AG08395 (cell line): Measurements from ENCODE around the gene NPAS3.
A peak's percentile ranks its signal among the peaks of the same experiment; 100 is the strongest.

Source experiments
- DNase-seq: peaks from one replicate; pipeline ENCODE4 v3.0.0; 2012; ENCODE audit warnings: mixed read lengths, low spot score

NPAS3 gene

DNA sequence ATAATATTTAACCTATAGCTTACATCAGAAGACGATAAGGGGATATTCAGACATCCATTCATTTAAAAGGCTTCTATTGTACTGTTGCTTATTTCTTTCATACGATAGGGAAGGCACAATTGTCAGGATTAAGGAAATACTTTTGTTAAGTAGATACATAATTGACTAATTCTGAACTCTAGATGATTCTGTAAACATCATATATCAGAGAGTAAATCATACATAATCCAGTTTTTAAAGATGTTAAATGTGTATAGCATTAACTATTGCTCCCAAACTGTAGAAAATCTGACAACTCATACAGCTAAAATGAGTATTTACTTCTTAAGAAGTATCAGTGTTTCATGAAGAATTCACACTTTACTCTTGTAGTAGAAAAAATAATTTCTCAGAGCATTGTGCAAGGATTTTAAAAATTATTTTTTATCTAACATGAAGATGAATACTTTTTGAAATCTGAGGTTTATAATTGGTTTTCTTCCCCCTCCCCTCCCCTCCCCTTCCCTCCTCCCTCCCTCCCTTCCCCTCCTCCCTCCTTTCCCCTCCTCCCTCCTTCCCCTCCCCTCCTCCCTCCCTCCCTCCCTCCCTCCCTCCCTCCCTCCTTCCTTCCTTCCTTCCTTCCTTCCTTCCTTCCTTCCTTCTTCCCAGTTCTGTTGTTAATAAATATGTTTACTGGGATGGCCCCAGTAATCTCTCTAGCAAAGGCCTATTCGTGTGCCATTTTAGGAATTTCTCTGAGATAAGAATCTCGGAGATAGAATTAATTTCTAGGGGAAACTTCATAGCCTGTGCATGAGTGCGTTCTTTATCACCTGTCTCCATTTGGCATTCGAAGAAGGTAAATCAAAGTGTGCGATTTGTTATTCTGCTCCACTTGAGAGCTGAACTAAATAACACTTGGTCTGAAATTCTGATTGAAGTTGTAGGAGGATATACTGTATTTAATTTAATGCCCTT is 2.3 kb downstream of the NPAS3 start:
- DNase-seq: no peak

GRCh38 chr14:32941668-32942065 is 3.0 kb downstream of the NPAS3 start:
- no peak for DNase-seq

DNA sequence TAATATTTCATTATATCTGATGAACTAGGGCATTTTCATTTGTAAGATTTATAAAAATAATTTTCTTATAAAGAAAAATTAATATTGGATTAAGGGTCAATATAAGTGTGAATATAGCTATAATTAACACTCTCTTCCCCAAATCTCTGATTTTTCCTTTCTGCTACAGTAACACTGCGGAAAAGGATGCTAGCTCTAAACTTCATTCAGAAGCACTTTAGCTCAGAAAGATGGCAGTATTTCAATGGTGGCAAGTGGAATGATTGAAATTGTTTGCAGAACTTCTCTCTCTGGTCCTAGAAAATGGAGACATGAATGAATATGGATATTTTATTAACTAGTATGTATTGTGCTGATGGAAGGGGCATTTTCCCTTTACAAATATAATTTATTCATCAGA is 8.4 kb downstream of the NPAS3 start:
- DNase-seq: no peak

- DNase-seq: no peak
These were observed 9.1 kb downstream of the NPAS3 start for GRCh38 chr14:32947792-32948191.

DNA sequence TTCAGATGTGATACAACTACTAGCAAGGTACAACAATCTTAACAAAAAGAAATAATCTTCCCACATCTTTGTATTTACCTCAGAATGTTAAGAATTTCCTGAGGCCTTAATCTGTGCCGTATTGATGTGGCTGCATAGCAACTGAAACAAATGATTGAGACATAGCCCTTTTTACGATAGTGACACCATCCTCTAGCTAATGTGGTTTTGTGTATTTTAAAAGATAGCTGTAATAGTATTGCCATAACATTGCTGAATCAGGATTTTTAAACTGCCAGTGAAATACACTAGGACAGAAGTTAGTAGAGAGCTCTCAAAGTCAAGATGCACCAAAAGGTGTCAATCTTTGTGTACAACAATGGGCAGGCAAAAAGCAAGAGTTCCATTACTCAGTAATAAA is 11.9 kb downstream of the NPAS3 start:
- no peak for DNase-seq

GRCh38 chr14:32967421-32967820 is 28.7 kb downstream of the NPAS3 start:
- no peak for DNase-seq

GRCh38 chr14:32968972-32969544 is 30.4 kb downstream of the NPAS3 start:
- no peak for DNase-seq

GRCh38 chr14:32977913-32978312 is 39.2 kb downstream of the NPAS3 start:
- no peak for DNase-seq

DNA sequence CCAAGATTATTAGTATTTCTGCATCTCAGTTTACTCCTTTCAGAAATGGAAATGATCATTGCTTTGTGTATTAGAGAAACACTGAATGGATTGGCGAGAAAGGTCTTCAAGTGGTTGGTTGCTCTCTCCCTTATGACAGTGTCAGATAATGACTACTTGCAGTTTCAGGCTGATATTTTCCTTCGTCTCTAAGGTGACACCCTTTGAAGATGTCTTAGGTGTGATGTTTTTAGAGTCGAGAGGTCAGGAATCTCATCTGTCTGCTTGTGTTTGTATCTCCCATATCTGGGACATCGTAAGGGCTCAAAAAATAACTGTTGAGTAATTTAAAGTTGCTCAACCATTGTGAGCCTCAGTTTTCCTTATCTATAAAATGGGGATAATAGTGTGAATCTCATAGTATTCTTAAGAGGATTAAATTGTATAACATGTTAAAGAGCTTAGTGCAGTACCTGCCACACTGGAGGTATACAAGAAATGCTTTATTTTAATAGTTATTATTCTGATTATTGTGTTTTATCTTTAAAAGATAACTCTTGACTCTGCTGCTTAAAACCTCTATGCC is 40.1 kb downstream of the NPAS3 start:
- DNase-seq: no peak

- no peak for DNase-seq
These were observed 41.7 kb downstream of the NPAS3 start for GRCh38 chr14:32980178-32980901.

DNA sequence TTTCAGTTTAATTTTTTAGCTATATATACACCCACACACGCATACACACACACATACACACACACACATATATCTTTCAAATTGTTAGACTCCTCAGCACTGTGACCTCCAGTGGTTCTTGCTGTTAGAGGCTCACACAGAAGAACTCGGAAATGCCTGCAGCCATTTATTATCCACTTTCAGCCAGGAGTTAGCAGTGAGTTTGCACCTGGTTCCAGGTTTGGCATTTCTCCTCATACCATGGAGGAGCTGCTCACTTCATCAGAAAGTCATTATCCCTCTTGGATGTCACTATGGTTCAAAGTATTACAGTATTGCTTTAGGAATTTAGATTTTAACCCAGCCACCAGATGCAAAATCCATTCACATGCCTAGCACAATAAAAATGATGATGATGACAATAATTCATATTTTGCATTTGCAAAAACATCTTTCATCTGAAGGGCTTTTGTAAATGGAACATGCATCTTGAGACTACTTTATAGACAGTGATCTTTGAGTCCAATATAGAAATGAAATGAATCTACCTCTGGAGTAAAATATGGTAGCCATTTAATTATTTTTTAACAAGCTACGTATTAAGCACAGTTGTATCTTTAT is 42.3 kb downstream of the NPAS3 start:
- no peak for DNase-seq

- no peak for DNase-seq
These were observed 45.7 kb downstream of the NPAS3 start for GRCh38 chr14:32984241-32984930.

- DNase-seq: no peak
These were observed 47.2 kb downstream of the NPAS3 start for GRCh38 chr14:32985866-32986265.

DNA sequence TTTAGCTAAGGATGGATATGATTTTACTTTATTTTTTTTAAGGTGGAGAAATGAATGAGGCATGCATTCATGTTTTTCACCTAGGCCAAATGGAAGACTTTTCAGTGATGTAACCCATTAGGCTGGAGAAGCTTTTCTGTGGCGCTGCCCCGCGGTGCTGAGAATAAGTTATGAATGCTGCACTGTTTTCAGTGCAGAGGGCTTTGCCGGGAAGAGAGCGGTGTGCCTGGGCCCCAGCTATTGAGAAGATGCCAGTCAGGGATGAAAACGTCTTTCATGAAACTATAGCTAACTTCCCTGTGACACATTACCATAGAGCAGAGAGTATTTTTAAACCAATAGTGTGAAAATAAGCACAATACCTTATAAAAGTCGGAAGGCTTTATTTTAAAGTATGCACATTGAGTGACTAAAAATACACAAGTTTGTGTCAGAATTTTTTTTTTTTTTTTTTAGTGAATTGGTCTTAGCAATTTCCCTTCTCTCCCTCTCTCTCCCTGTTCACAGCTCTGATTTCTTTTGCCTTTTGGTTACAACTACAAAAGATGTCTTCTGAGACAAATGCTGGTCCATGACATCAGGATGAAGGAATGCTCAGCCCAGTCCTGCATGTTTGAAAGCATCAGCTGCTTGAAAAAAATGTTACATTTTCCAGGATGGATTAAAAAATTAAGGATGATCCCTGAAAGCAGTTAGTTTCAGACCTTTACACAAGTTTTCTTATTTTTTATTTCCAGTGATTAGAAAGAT is 48.3 kb downstream of the NPAS3 start:
- DNase-seq: peak; percentile 68

- DNase-seq: no peak
These were observed 53.0 kb downstream of the NPAS3 start for GRCh38 chr14:32991691-32992090.

GRCh38 chr14:32993921-32994320 is 55.2 kb downstream of the NPAS3 start:
- DNase-seq: no peak

DNA sequence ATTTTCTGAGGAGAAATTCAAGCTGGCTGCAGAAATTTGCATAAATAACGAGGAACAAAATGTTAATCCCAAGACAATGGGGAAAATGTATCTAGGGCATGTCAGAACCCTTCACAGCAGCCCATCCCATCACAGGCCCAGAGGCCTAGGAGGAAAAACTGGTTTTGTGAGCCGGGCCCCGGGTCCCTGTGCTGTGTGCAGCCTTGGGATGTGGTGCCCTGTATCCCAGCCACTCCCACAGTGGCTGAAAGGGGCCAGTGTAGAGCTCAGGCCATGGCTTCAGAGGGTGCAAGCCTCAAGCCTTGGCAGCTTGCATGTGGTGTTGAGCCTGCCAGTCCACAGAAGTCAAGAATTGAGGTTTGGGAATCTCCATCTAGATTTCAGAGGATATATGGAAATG is 57.7 kb downstream of the NPAS3 start:
- DNase-seq: no peak

- peak; percentile 6 for DNase-seq
These were observed 59.8 kb downstream of the NPAS3 start for GRCh38 chr14:32998433-32998832.

DNA sequence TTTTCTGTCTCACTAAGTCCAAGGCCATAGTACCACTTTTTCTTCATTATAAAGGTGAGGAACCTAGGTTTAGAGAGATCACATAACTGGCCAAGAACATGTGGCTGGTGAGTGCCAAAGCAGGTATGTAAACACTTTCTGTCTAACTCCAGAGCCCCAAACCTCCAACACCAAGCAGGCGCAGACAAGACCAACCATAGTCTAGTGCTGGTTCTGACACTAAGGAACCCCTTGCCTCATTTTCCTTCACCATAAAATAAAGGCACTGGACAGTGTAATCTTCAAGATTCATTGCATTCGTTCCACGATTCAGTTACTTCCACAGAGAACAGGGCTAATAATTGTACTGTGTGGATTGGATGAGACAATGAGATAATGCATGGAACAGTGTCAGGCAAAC is 71.0 kb downstream of the NPAS3 start:
- DNase-seq: no peak

DNA sequence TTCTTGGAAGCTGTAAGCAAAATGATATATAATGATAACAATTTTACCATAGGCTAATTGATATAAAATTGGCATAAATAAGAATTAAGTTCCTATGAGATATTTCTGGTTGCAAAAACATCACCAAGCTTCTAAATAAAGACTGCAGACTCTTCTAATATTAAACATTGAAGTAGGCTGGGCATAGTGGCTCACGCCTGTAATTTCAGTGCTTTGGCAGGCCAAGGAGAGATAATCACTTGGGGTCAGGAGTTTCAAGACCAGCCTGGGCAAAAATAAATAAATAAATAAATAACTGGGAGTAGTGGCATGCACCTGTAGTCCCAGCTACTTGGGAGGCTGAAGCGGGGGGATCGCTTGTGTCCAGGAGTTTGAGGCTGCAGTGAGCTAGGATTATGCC is 71.8 kb downstream of the NPAS3 start:
- DNase-seq: no peak

DNA sequence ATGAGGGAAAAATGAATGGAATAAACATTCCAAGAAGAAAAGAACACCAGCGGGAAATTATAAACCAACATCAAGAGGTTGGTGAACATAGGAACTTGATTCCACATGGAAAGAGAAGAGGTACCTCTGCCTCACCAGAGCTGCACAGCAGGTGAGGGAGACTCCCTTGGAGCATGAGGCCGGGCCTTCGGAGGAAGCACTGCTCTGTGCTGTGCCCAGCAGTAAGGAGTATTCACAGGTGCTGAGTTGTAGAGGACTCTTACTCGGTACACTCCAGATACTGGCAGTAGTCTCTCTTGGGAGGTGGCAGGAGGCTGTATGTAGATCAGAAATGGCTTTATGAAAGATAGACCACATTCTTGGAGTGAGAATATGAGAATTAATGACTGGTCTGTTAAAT is 76.0 kb downstream of the NPAS3 start:
- DNase-seq: no peak
